Activated CD4-positive, alpha-beta T cell treated with anti-CD3 and anti-CD28 coated beads for 24 hours (primary cell): ENCODE measurements around the gene MPRIP.
"Not testable (repeated sequence)": the region's sequence is repeated elsewhere in the genome, so short reads cannot be mapped to it uniquely, and the experiment has no call there.

ENCODE experiments used
- DNase-seq, 2 donors: peaks; one replicate each; pipeline ENCODE4 v3.0.0-alpha.2; 2020; ENCODE audit warnings: low read depth in 2 of 2

Gene MPRIP

GRCh38 chr17:17167356-17167755 lies 125.1 kb downstream of the MPRIP start:
- no peak for DNase-seq

- DNase-seq: no peak
Measured at GRCh38 chr17:17167986-17168385, 125.7 kb downstream of the MPRIP start.

- DNase-seq: no peak
Measured at GRCh38 chr17:17168401-17168800, 126.1 kb downstream of the MPRIP start.

DNA sequence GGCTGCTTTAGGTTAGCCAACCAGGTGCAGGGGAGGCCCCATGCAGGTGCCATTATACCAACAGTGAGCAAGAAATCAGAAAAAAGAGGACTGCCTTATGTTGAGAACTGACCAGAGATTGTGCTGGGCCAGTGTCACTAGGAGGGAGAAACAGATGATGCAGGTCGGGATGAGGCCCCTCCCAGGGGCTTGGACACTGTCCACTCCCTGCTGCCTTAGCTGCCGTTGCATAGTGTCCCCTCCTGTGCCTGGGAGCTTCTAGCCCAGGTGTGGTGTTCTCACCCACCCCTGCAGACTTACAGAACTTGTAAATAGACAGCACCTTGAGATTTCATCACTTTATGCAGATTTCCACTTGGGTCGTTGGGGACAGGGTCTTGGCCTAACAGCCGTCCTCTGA lies 127.1 kb downstream of the MPRIP start:
- DNase-seq: no peak

- DNase-seq: no peak
Measured at GRCh38 chr17:17170346-17170985, 128.2 kb downstream of the MPRIP start.

GRCh38 chr17:17171186-17171585 lies 128.9 kb downstream of the MPRIP start:
- no peak for DNase-seq

- DNase-seq: no peak
Measured at GRCh38 chr17:17172001-17172939, 130.0 kb downstream of the MPRIP start.

GRCh38 chr17:17172990-17173389 lies 130.7 kb downstream of the MPRIP start:
- no peak for DNase-seq

DNA sequence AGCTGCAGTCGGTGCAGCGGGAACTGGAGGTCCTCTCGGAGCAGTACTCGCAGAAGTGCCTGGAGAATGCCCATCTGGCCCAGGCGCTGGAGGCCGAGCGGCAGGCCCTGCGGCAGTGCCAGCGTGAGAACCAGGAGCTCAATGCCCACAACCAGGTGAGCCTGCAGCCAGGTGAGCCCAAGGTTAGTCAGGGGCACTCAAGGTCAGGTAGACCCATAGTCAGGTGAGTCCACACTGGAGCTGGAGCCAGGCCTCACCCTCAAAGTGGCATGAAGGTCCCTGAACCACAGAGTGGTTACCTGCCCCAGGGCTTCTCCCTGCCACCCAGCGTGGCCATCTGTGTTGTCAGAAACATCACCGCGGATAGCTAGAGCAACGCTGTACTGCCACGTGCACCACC lies 131.7 kb downstream of the MPRIP start:
- no peak for DNase-seq

- DNase-seq: no peak
Measured at GRCh38 chr17:17175340-17175739, 133.1 kb downstream of the MPRIP start.

- no peak for DNase-seq
Measured at GRCh38 chr17:17175917-17176316, 133.7 kb downstream of the MPRIP start.

DNA sequence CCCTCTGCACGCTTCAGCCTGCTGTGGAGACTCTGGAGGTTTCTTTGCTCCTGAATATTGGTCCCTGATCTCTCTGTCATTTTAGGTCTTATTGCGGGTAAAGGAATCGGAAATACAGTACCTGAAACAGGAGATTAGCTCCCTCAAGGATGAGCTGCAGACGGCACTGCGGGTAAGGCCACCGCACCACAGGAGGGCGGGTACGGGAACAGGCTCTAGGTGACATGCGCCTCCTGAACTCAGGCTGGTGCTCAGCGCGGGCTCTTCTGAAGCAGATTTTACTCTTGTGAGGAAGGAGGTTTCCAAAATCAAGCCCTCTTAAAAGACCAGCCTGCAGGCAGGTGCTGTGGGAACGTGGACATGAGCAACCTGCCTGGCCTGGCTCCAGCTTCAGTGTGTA lies 134.1 kb downstream of the MPRIP start:
- DNase-seq: no peak

DNA sequence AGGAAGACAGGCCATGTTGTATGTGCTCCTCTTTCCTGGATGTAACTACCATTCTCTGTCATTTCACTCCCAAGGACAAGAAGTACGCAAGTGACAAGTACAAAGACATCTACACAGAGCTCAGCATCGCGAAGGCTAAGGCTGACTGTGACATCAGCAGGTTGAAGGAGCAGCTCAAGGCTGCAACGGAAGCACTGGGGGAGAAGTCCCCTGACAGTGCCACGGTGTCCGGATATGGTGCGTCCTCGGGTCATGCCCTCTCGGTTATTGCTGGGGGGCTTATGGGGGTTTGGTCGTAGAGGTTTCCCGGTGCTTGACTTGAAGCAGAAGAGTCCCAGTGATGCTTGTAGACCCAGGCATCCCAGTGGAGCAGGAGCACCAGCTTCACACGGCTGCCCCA lies 134.9 kb downstream of the MPRIP start:
- no peak for DNase-seq

- DNase-seq: no peak
Measured at GRCh38 chr17:17179371-17179827, 137.1 kb downstream of the MPRIP start.

DNA sequence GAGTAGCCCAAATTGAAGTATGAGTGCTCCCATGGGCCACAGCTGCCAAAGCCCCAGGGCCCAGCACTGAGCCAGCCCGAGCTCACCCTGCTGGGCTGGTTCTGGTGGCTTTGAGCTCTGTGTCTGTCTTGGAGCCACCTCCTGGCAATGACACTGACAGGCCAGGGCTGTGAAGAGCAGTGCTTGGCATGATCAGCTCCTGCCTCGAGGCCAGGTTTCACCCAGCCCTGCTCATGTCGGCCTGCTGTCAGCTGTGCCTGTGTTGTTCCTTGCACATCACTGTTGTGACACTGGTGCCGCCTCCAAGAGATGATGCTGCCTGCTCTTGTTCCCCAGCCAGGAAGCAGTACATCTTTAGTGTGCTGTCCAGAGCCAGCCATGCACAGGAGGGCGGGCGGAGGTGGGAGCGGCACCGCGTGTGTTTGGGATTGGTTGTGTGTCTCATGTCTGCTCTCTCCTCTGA lies 137.9 kb downstream of the MPRIP start:
- no peak for DNase-seq

DNA sequence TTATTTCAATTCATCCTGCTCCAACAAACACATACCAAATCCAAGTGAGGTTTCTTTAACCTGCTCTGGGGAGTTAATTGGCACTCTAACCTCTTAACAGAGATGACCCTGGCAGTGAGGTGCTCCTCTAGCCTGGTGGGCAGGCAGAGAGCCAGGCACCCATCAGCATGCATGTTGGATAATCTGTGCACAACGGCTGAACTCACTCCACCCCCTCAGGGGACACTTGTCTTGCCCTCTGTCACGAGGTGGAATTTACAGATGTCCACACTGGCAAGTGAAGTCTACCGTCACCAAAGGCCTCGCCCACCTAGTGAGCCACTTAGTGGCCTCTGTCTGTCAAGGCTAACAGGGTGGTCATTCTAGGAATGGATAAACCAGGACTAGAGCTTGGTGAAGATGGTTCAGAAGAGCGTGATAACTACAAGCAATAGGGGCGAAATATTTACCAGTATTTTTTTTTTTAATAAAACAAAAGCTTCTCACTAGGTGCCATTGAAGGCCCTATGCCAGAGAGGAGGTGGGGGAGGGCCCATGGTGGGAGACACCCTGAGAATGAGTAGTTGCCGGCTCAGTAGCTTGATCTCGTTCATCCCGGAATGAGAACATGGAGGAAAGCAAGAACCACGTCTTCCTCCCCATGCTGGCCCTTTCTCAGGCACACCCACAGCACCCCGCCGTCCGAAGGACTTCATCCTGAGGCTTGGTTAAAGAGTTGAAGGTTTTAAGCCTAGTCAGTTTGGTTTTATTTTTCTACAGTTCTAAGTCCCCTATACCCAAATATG lies 138.7 kb downstream of the MPRIP start:
- no peak for DNase-seq

- DNase-seq: no peak
Measured at GRCh38 chr17:17181666-17182597, 139.7 kb downstream of the MPRIP start.

- no peak for DNase-seq
Measured at GRCh38 chr17:17182598-17183136, 140.4 kb downstream of the MPRIP start.

DNA sequence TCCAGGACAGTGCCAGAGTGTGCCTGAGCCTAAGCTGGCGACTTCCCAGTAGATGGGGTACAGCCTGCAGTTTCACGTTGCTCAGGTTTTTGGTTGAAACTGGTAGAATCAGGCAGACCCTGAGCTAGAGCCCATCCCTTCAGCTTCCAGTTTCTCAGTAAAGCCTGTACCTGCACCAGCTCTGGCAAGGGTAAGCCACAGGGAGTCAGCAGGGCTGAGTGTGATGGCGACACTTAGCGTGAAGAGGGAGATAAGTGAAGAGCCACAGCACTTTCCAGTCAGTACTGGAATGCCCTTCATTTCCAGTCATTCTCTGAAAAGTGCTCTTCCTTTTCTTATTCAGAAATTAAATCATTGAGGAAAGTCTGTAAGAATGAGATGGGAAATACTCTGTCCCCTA lies 141.5 kb downstream of the MPRIP start:
- no peak for DNase-seq

DNA sequence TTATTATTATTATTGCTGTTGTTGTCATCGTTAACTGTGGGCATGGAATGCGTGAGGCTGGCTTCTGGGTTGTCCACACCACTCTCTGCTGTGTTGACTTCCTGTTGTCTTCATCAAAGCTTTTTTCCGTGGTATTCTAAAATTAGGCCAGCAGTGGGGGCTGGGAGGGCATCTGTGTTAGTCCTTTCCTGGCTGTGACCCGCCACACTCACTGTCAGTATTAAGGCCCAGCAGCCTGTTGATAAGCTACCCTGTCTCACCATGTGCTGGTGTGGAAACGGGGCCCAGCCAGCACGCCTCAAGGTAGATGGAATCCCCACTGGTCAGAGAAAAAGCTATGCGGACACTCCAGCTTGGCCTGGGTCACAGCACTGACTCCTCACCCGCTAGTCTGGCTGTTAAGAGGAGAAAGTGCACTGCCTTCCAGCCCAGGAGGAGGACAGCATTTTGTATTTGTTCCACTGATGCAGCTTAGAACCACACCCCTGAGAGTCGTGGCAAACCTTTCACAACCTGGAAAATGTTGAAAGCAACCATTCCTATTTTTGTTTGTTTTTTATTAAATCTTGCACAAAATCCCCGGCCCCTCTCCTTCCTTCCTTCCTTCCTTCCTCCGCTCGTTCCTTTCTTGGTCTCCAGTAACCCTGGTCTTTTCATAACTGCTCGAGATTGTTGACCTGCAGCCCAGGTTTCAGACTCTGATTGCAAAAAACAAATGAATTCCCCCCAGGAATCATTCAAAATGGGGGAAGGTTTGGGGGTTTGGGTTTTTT lies 142.9 kb downstream of the MPRIP start:
- not testable (repeated sequence) for DNase-seq
